HCT116 (cell line): Measurements from ENCODE around the gene SPRYD4. TPM values are rescaled to one million over a fixed set of nuclear protein-coding genes. Genes with fewer than 3 reads are reported as not detected.

Experiments used
- ATAC-seq: fragments of 200-7000 bp; cut with Tn5 transposase; 2 replicates; pipeline ENCODE4 v1.9.1; 2020; ENCODE audit warnings: mild to moderate bottlenecking, moderate library complexity
- BruUV-seq: library from RNA; stranded (reverse); fragments of 400-500 nt; replicated peaks from 2 replicates; lab custom pipeline; 2021; lab: Mats Ljungman, UMichigan
- CTCF ChIA-PET: fragments of 300-600 bp; sonication (Branson Sonifier 250); formaldehyde crosslinking; loops from one replicate; lab custom pipeline; 2021; ENCODE audit warnings: antibody characterized with exemption; lab: Charles Lee
- POLR2A ChIA-PET: fragments of 300-600, 350-600 bp; sonication (Branson Sonifier 250); formaldehyde crosslinking; loops from one replicate; lab custom pipeline; 2021; ENCODE audit warnings: antibody characterized with exemption; lab: Charles Lee
- RAD21 ChIA-PET, 2 experiments: fragments of 300-600 bp; sonication (Branson Sonifier 250); formaldehyde crosslinking; loops; one replicate each; lab custom pipeline; 2023; ENCODE audit warnings: low total read pairs in 2 of 2; ENCODE audit not compliant: uncharacterized antibody in 2 of 2, unreplicated experiment in 2 of 2, low non-redundant PET in 1 of 2; lab: Charles Lee
- DNase-seq: peaks from one replicate; pipeline ENCODE4 v3.0.0-alpha.2; 2010; ENCODE audit warnings: low read depth, low spot score
- H2AFZ ChIP-seq: fragments of 200-600 bp; shearing (Covaris generic), sonication (generic); 2 replicates; pipeline ENCODE4 v1.6.1; 2017; ENCODE audit warnings: low read depth, mixed run types, mixed read lengths, antibody characterized with exemption, low read length; ENCODE audit not compliant: poor library complexity, severe bottlenecking
- H3K27ac ChIP-seq: 2 replicates; pipeline ENCODE4 v1.5.1; 2012; ENCODE audit warnings: low read depth, low read length
- H3K27me3 ChIP-seq: fragments of 200-600 bp; sonication (generic); 2 replicates; pipeline ENCODE4 v1.6.1; 2016; ENCODE audit warnings: mixed run types, low read length, mixed read lengths; ENCODE audit not compliant: insufficient read depth
- H3K36me3 ChIP-seq, 2 experiments: fragments of 200-500 bp in 1 of 2; fragments of 200-600 bp in 1 of 2; sonication (Bioruptor generic) in 1 of 2; sonication (generic) in 1 of 2; 2 replicates each; pipeline versions ENCODE4 v1.5.1 to v1.6.1; 2014 to 2016; ENCODE audit warnings: low read length in 2 of 2, inconsistent platforms in 1 of 2, mixed read lengths in 1 of 2, mixed run types in 1 of 2; ENCODE audit not compliant: insufficient read depth in 2 of 2, control insufficient read depth in 1 of 2
- H3K4me1 ChIP-seq, 2 experiments: fragments of 200-600 bp in 1 of 2; sonication (generic) in 1 of 2; 2 replicates each; pipeline versions ENCODE4 v1.5.1 to v1.6.1; 2012 to 2017; ENCODE audit warnings: low read length in 2 of 2, inconsistent platforms in 1 of 2, mild to moderate bottlenecking in 1 of 2, mixed read lengths in 1 of 2, mixed run types in 1 of 2, moderate library complexity in 1 of 2; ENCODE audit not compliant: insufficient read depth in 2 of 2, control insufficient read depth in 1 of 2
- H3K4me2 ChIP-seq: fragments of 200-600 bp; sonication (generic); 2 replicates; pipeline ENCODE4 v1.6.1; 2017; ENCODE audit warnings: mixed run types, low read length, mixed read lengths
- H3K4me3 ChIP-seq, 2 experiments: fragments of 200-600 bp in 1 of 2; sonication (generic) in 1 of 2; replicated peaks in 1 of 2; 2 replicates each; pipeline ENCODE4 v1.5.1; 2011 to 2016; ENCODE audit warnings: low read length in 2 of 2, control low read depth in 1 of 2, low read depth in 1 of 2, mild to moderate bottlenecking in 1 of 2, mixed read lengths in 1 of 2, mixed run types in 1 of 2
- H3K79me2 ChIP-seq: fragments of 200-600 bp; sonication (generic); 2 replicates; pipeline ENCODE4 v1.6.1; 2017; ENCODE audit warnings: mild to moderate bottlenecking, mixed run types, low read length, moderate library complexity, mixed read lengths; ENCODE audit not compliant: insufficient read depth
- H3K9ac ChIP-seq: fragments of 200-600 bp; sonication (generic); 2 replicates; pipeline ENCODE4 v1.6.1; 2016; ENCODE audit warnings: low read length, mixed read lengths
- H3K9me2 ChIP-seq: fragments of 200-600 bp; sonication (generic), shearing (Covaris generic); 2 replicates; pipeline ENCODE4 v1.6.1; 2017; ENCODE audit warnings: mixed run types, mild to moderate bottlenecking, moderate library complexity; ENCODE audit not compliant: insufficient read depth
- H3K9me3 ChIP-seq, 2 experiments: fragments of 200-500 bp in 1 of 2; fragments of 200-600 bp in 1 of 2; sonication (Bioruptor generic) in 1 of 2; sonication (generic) in 1 of 2; 2 replicates each; pipeline ENCODE4 v1.6.1; 2014 to 2017; ENCODE audit warnings: low read length in 2 of 2, mixed read lengths in 2 of 2, inconsistent platforms in 1 of 2, low read depth in 1 of 2, mild to moderate bottlenecking in 1 of 2, mixed run types in 1 of 2, moderate library complexity in 1 of 2; ENCODE audit not compliant: control insufficient read depth in 1 of 2, insufficient read depth in 1 of 2
- H4K20me1 ChIP-seq: fragments of 200-600 bp; sonication (generic), shearing (Covaris generic); 2 replicates; pipeline ENCODE4 v1.6.1; 2017; ENCODE audit warnings: mixed run types, mild to moderate bottlenecking, moderate library complexity; ENCODE audit not compliant: insufficient read depth
- CBX3 ChIP-seq: IDR thresholded peaks from 2 replicates; pipeline ENCODE4 v1.6.1; 2012; ENCODE audit warnings: low read depth
- EGR1 ChIP-seq: IDR thresholded peaks from 2 replicates; pipeline ENCODE4 v1.6.1; 2012; ENCODE audit warnings: low read depth
- ELF1 ChIP-seq: IDR thresholded peaks from 2 replicates; pipeline ENCODE4 v1.6.1; 2012; ENCODE audit warnings: low read depth, borderline replicate concordance
- EZH2 ChIP-seq: fragments of 200-600 bp; sonication (generic); IDR thresholded peaks from 2 replicates; pipeline ENCODE4 v1.6.1; 2017; ENCODE audit warnings: antibody characterized with exemption, mixed run types
- EZH2phosphoT487 ChIP-seq: fragments of 200-600 bp; IDR thresholded peaks from 2 replicates; pipeline ENCODE4 v1.6.1; 2018; ENCODE audit warnings: antibody characterized with exemption, borderline replicate concordance
- FOSL1 ChIP-seq: IDR thresholded peaks from 2 replicates; pipeline ENCODE4 v1.6.1; 2012; ENCODE audit warnings: low read depth
- POLR2A ChIP-seq: IDR thresholded peaks from 2 replicates; pipeline ENCODE4 v1.7.0; 2011; ENCODE audit warnings: borderline replicate concordance; ENCODE audit not compliant: insufficient read depth, insufficient read length; ENCODE audit errors: extremely low read depth
- RAD21 ChIP-seq: IDR thresholded peaks from 2 replicates; pipeline ENCODE4 v1.6.1; 2012; ENCODE audit warnings: low read depth, mild to moderate bottlenecking
- SIN3A ChIP-seq: IDR thresholded peaks from 2 replicates; pipeline ENCODE4 v1.6.1; 2012; ENCODE audit warnings: low read depth
- SP1 ChIP-seq: IDR thresholded peaks from 2 replicates; pipeline ENCODE4 v1.6.1; 2012; ENCODE audit warnings: low read depth
- SRF ChIP-seq: IDR thresholded peaks from 2 replicates; pipeline ENCODE4 v1.6.1; 2012; ENCODE audit warnings: low read depth
- YY1 ChIP-seq: IDR thresholded peaks from 2 replicates; pipeline ENCODE4 v1.6.1; 2011; ENCODE audit warnings: low read length, low read depth, moderate library complexity, mild to moderate bottlenecking; ENCODE audit not compliant: insufficient replicate concordance; ENCODE audit errors: extremely low read depth
- ZFX ChIP-seq: fragments of 450-650 bp; IDR thresholded peaks from 2 replicates; pipeline ENCODE4 v1.6.1; 2017
- ZNF274 ChIP-seq: fragments of 200-500 bp; sonication (Bioruptor generic); IDR thresholded peaks from 2 replicates; pipeline ENCODE4 v1.6.1; 2014; ENCODE audit warnings: mild to moderate bottlenecking, low read depth, low read length, inconsistent platforms
- intact Hi-C: fragments of 100-400 bp; cut with micrococcal nuclease; formaldehyde crosslinking; loops from 2 replicates; pipeline ENCODE4 v1.10.0; 2022
- total RNA-seq: library from RNA; stranded (reverse); gene quantifications from one replicate; pipeline ENCODE4 v1.2.1, GENCODE V29; 2021; ENCODE audit not compliant: unreplicated experiment
- TF ChIP-seq, protein P1 (sequence below), 3 experiments: fragments of 200-600 bp in 1 of 3; sonication (generic) in 1 of 3; IDR thresholded peaks in 2 of 3; conservative IDR thresholded peaks in 1 of 3; 2 replicates each; pipeline ENCODE4 v1.5.1; 2012 to 2017; ENCODE audit warnings: low read depth in 2 of 3, low read length in 2 of 3, antibody characterized with exemption in 1 of 3, borderline replicate concordance in 1 of 3, control low read depth in 1 of 3, mild to moderate bottlenecking in 1 of 3, mixed read lengths in 1 of 3, mixed run types in 1 of 3, moderate library complexity in 1 of 3; ENCODE audit not compliant: insufficient read depth in 1 of 3
- TF ChIP-seq, protein P2 (sequence below): IDR thresholded peaks from 2 replicates; pipeline ENCODE4 v1.6.1; 2012

Gene SPRYD4
- total RNA-seq, 1 experiment from 2014 or later, result 2.5 TPM

DNA sequence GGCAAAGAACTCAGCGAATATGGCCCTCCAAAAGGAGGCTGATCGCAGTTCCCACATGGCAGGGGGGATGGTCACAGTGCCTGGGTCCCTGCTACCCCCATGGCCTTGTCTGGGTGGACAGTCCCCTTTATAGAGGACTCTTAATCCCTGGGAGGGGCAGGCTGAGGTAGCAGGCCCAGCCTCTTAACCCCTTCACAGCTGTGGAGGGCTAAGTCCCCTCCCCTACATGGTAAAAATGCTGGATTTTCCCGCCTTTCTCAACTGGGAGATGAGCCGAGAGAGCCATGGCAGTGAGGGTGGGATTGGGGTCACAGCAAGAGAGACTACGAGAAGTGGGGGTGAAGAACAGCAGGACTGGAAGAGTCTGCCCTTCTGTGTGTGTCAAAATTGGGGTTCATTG, 13.8 kb upstream of the SPRYD4 start, which contains the start of gene MIP:
MIP (minus strand) TSS at position 101 of the 400 bp plus-strand sequence; CDS start at position 57, 44 bp downstream.
- no peaks in the 10 kb centered on the region for H3K9me2 ChIP-seq
- no TSS peak for BruUV-seq
- no peak for ATAC-seq

More for the DNA sequence above, 13.8 kb upstream of the SPRYD4 start, which contains the start of gene MIP:
- H2AFZ ChIP-seq, result no peak within 1 kb of the TSS
- DNase-seq, result no peak
- TF ChIP-seq, protein P1, sequence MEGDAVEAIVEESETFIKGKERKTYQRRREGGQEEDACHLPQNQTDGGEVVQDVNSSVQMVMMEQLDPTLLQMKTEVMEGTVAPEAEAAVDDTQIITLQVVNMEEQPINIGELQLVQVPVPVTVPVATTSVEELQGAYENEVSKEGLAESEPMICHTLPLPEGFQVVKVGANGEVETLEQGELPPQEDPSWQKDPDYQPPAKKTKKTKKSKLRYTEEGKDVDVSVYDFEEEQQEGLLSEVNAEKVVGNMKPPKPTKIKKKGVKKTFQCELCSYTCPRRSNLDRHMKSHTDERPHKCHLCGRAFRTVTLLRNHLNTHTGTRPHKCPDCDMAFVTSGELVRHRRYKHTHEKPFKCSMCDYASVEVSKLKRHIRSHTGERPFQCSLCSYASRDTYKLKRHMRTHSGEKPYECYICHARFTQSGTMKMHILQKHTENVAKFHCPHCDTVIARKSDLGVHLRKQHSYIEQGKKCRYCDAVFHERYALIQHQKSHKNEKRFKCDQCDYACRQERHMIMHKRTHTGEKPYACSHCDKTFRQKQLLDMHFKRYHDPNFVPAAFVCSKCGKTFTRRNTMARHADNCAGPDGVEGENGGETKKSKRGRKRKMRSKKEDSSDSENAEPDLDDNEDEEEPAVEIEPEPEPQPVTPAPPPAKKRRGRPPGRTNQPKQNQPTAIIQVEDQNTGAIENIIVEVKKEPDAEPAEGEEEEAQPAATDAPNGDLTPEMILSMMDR (IDR thresholded peaks at IDR 0.05 in 2 of 3, conservative IDR thresholded peaks at IDR 0.05 in 1 of 3; ENCODE audit: borderline replicate concordance in 1 of 3, insufficient read depth in 1 of 3, low read depth in 2 of 3, low read length in 2 of 3), result no peak
- TF ChIP-seq SRF (no peak), ZNF274 (no peak), EGR1 (no peak), EZH2 (no peak), SIN3A (no peak), RAD21 (no peak), YY1 (no peak), FOSL1 (no peak), ELF1 (no peak), POLR2A (no peak), EZH2phosphoT487 (no peak), SP1 (no peak), ZFX (no peak), CBX3 (no peak)
- TF ChIP-seq, protein P2, sequence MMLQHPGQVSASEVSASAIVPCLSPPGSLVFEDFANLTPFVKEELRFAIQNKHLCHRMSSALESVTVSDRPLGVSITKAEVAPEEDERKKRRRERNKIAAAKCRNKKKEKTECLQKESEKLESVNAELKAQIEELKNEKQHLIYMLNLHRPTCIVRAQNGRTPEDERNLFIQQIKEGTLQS, result no peak
- TF ChIP-seq, all 23 proteins: peak for 0
- Histone ChIP-seq H3K9me3 (no peaks in the 10 kb centered on the region), H3K36me3 (no peaks in the 10 kb centered on the region), H3K27ac (no peak within 1 kb of the TSS), H4K20me1 (no peaks in the 10 kb centered on the region), H3K27me3 (no peaks in the 10 kb centered on the region), H3K9ac (no peak within 1 kb of the TSS), H3K4me3 (no peak within 1 kb of the TSS), H3K4me2 (no peak within 1 kb of the TSS), H3K4me1 (peaks cover 3 to 6% of the 10 kb centered on the region in 2 experiments; a peak in 3 of 4 replicates), H3K79me2 (no peaks in the 10 kb centered on the region)
- intact Hi-C loops, result no loop called here
- ChIA-PET CTCF (interaction anchor here (2.4 kb wide), 1 partner anchor 10 kb away, joined by 7 read pairs; no protein-coding TSS in a partner anchor), POLR2A (no interaction called here), RAD21 (interaction anchor here in 1 of 2 experiments (0.8 kb wide), 1 partner anchor 139 kb away, joined by 3 read pairs; no protein-coding TSS in a partner anchor)
